ENCODE measurements around the gene MINDY4B.

GRCh38 chr3:150897592-150897991 is 7.6 kb downstream of the MINDY4B start:
- no peak for TF ChIP-seq CTCF (conservative IDR thresholded peaks at IDR 0.05; ENCODE audit: low read depth, low read length)
- TF ChIP-seq EZH2 (IDR thresholded peaks at IDR 0.05; ENCODE audit: borderline replicate concordance, low read depth, low read length, poor library complexity, severe bottlenecking): no peak
